Head of caudate nucleus (tissue), 42 donors: ENCODE measurements around the gene PTGR3.

Experiments
- DNase-seq, 42 donors: peaks; one replicate each; pipeline versions ENCODE4 v3.0.0 to v3.0.0-alpha.2; 2020 to 2021; ENCODE audit warnings: mixed read lengths in 7 of 42
- intact Hi-C: fragments of 100-400 bp; cut with DNase I; formaldehyde crosslinking; loops from one replicate; pipeline ENCODE4 v1.15.0; 2022

PTGR3 gene

GRCh38 chr18:75183524-75183923 lies 25.4 kb downstream of the PTGR3 start:
- no peak for DNase-seq
- intact Hi-C loops: no loop called here

DNA sequence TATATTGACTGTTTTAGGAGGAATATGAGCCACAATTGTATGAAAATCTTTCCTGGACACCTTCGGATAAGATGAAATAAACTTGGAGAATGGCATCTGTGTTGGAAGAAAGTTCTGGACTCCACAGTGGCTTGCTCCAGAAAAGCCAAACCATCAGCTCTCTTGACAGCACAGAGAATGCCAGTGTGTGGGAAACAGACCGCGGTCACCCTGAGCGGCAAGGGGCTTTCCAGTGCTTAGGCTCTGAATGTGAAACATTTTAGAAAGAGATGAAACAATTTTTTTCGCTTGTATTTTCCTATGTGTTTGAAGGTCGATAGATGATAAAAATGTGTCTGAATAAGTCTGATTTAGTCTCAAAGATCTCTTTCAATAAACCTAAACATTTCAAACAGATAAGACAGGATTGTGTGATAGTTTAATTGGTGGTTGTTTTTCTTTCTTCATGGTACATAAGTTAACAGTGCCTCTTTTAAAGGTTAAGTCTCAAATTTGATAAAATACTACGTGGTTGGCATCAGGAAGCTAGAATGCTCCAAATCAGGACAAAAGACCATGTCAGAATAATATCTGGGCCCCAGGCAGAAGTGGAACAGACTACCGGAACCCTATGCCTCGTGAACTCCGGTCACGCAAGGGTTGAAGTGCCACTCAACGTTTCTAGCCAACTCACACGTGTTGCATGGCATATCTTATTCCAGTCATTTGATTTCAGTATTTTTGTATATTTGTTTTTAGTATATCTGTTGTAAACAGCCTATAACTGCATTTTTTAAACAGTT lies 28.9 kb downstream of the PTGR3 start:
- intact Hi-C loops: no loop called here
- DNase-seq: no peak

- no peak for DNase-seq
- intact Hi-C loops: no loop called here
Observed at GRCh38 chr18:75178376-75178775, 30.6 kb downstream of the PTGR3 start.

DNA sequence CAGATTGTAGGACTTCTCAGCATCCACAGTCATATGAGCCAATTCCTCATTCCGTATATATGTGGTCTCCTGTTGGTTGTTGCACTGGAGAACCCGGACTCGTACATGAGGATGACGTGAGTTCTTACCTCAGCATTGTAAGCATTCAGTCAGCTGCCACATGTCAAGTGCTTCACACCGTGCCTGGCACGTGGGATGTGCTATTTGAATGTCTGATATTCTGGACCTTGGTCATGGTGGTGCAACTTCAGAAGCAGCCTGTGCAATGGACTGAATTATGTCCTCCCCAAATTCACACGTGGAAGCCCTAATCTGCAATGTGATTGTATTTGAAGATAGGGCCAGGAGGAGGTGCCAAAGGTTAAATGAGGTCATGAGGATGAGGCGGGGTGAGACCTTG lies 32.1 kb downstream of the PTGR3 start:
- intact Hi-C loops: no loop called here

DNA sequence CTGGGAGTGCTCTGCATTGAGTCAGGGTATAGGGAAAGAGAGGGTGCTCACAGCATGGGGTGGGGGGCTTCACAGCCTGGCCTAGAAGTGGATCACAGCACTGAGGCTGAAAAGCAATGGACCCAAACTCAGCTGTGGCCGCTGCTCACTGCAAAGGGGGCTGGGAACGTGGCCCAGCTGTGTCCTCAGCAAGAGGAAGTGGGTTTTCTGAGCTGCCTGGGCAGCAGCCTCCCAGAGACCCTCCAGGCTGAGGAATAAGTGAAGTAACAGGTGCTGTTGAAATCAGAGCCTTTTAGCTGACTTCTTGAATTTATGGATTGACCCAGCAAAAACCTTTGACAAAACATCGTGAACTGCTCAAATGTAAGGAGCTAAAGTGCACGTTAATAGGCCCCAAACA lies 35.2 kb downstream of the PTGR3 start:
- intact Hi-C loops: no loop called here
- no peak for DNase-seq

More for the DNA sequence above, 32.1 kb downstream of the PTGR3 start:
- DNase-seq: peak in 1 of 42 donors; percentile 5

DNA sequence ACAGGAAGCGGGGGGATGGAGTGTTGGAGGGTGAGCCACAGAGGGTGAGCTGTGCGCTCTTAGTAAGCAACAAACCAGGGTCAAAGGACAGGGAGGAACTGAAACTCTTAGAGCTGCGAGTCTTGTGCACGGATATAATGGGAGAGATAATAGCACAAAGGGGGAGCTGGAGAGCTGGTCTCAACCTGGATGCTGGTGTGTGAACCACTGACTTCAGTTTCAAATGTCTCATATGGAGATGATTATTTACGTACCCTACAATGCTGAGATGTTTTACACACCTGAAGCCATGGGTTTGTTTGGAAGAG lies 35.9 kb downstream of the PTGR3 start:
- no peak for DNase-seq
- intact Hi-C loops: no loop called here

DNA sequence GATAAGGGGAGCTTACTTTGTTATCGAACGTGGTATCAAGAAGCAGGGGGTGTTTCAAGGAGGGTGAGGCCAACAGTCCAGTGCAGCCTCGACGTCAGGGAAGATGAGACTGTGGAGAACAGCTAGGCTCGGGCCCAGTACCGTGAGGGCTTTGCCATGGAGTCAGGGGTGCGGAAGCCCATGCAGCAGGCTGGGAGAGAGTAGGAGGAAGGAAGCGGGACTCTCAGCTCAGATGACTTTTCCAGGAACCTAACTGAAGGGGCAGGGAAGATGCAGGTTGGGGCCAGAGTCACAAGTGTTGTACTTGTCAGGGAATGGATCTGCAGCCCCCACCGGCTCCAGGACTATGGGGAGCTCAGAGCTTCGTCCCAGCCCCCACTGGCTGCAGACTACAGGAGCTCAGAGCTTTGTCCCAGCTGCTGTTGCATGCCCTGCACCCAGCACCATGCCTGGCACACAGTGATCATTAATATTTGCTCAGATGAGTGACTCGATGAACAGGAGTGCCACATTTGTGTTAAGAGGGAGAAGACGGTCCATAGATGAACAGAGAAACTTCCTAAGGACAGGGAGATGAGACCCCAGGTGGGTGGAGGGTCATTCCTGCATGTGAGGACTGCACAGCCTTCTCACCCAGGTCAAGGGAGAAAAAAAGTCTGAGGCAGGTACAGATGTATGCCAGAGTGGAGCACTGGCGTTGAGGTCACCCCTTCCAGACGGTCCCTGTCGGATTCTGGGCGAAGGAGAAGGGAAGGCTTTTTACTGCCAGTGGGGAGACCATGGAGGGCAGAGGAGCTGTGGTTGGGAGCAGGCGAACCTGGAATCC lies 36.4 kb downstream of the PTGR3 start:
- DNase-seq: peak in 2 of 42 donors; percentile 25 to 31
- intact Hi-C loops: no loop called here

- DNase-seq: peak in 2 of 42 donors; percentile 29 to 33
- intact Hi-C loops: no loop called here
Observed at GRCh38 chr18:75170916-75171315, 38.0 kb downstream of the PTGR3 start.

DNA sequence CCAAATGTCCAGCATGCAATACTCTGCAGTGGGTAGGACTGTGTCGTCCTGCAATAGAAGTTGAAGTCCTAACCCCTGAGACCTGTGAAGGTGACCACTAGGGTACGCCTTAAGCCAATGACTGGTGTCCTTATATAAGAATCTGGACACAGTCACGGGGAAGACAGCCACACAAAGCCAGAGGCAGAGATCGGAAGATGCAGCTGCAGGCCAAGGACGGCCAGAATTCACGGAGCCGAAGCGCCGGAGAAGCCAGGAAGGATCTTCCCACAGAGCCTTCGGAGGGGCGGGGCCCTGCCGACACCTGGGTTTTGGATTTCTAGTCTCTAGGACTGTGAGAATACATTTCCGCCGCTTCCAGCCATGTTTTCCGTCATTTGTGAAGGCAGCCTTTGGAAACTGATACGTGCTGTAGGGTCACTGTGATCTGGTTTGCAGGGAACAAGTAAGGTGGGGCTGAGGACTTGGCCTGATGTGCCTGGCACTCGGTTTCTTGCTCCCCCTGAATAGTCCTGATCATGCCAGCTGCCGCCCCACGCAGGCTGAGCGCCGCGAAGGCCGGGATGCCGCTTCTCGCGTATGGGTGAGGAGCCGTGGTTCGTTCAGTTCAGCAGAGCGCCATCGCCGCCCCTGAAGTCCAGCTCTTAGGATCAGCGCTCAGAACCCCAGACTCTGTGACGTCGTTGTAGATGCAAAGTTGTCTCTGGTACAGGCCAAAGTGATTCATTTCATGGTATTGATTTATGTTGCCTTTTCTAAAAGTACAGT lies 38.7 kb downstream of the PTGR3 start:
- intact Hi-C loops: no loop called here
- DNase-seq: peak in 2 of 42 donors; percentile 29 to 41

- peak in 2 of 42 donors; percentile 32 to 34 for DNase-seq
- intact Hi-C loops: no loop called here
Observed at GRCh38 chr18:75169411-75169810, 39.5 kb downstream of the PTGR3 start.

- DNase-seq: peak in 1 of 42 donors; percentile 35
- intact Hi-C loops: no loop called here
Observed at GRCh38 chr18:75168619-75169018, 40.3 kb downstream of the PTGR3 start.

- peak in 11 of 42 donors; percentile 14 to 53 (median 31) for DNase-seq
- intact Hi-C loops: no loop called here
Observed at GRCh38 chr18:75167759-75168618, 41.0 kb downstream of the PTGR3 start.

DNA sequence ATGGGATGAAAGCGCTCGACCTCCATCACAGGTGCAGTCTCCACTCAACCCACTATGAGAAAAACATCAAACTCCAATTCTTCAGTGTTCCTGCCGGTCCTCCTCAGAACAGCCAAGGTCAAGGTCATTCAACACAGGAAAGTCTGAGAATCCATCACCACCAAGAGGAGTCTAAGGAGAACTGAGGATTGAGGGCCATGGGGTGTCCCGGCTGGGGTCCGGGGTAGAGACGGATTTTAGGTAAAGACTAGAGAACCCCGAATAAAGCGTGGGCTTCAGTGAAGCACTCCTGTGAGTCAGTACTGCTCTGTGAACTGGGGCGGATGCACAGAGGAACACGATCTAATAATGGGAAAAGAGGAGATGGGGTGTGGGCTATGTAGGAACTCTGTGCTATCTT lies 41.8 kb downstream of the PTGR3 start:
- intact Hi-C loops: no loop called here
- peak in 3 of 42 donors; percentile 32 to 46 (median 36) for DNase-seq

DNA sequence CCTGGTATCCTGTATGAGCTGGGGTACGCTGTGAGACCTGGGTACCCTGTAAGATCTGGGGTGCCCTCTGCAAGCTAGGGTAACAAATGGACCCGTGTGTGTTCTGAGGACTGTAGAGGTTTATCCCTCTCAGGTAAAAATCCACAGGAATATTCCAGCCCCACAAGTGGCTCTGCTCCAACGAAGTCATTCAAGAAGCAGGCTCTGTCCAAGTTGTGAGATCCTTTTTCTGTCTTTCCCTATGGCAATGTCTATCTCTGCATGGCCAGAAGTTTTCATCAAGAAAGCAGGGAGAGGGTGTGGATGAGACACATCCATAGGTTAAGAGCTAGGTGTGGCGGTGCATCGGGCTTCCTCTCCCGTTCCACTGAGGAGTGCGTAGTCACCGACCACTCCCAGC lies 43.0 kb downstream of the PTGR3 start:
- DNase-seq: peak in 1 of 42 donors; percentile 27

DNA sequence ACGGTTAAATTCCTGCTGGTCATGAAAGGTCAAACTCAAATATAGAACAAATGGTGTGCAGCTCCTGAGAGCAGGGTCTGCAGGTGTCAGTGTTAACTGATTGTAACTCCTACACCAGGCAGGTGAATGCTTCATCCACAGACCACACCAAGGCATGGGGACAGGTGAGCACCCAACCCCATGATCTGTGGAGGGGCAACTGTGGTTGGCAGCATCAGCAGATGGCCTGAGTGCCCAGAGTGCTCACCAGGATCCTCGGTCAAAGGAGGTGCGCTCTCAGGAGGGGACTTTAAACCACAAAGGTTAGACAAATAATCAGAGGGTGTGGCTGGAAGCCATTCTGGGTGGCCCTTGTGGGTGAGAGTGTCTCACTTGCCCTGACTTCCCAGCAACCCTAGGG lies 44.5 kb downstream of the PTGR3 start:
- DNase-seq: peak in 1 of 42 donors; percentile 10
- intact Hi-C loops: no loop called here

More for the DNA sequence above, 43.0 kb downstream of the PTGR3 start:
- intact Hi-C loops: no loop called here

- peak in 1 of 42 donors; percentile 19 for DNase-seq
- intact Hi-C loops: no loop called here
Observed at GRCh38 chr18:75163736-75164135, 45.2 kb downstream of the PTGR3 start.

GRCh38 chr18:75162978-75163377 lies 46.0 kb downstream of the PTGR3 start:
- no peak for DNase-seq
- intact Hi-C loops: no loop called here

- peak in 1 of 42 donors; percentile 18 for DNase-seq
- intact Hi-C loops: no loop called here
Observed at GRCh38 chr18:75162467-75162866, 46.5 kb downstream of the PTGR3 start.
